Stimulated activated CD4-positive, alpha-beta T cell treated with anti-CD3 and anti-CD28 coated beads, Interleukin-15, amount 100 ng/mL, for 48 hours (primary cell): ENCODE data around the gene UGCG.
"Not testable (repeated sequence)": the region's sequence is repeated elsewhere in the genome, so short reads cannot be mapped to it uniquely, and the experiment has no call there.

Experiments
- DNase-seq, 2 donors: peaks; one replicate each; pipeline ENCODE4 v3.0.0-alpha.2; 2020; ENCODE audit warnings: low read depth in 2 of 2

The UGCG gene

GRCh38 chr9:111953444-111953843, 56.8 kb downstream of the UGCG start:
- DNase-seq, result no peak

DNA sequence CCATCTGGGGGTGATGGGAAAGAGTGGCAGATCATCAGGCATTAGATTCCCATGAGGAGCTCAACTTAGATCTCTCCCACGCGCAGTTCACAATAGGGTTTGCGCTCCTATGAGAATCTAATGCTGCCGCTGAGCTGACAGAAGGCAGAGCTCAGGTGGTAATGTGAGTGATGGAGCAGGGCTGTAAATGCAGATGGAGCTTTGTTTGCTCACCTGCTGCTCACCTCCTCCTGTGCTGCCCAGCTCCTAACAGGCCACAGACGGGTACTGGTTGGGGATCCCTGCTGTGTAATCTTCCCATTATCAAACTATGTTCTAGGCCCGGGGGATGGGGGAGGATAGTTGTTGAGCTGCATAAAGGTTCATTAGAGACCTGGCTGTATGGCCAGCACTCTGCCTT, 58.4 kb downstream of the UGCG start:
- no peak for DNase-seq

DNA sequence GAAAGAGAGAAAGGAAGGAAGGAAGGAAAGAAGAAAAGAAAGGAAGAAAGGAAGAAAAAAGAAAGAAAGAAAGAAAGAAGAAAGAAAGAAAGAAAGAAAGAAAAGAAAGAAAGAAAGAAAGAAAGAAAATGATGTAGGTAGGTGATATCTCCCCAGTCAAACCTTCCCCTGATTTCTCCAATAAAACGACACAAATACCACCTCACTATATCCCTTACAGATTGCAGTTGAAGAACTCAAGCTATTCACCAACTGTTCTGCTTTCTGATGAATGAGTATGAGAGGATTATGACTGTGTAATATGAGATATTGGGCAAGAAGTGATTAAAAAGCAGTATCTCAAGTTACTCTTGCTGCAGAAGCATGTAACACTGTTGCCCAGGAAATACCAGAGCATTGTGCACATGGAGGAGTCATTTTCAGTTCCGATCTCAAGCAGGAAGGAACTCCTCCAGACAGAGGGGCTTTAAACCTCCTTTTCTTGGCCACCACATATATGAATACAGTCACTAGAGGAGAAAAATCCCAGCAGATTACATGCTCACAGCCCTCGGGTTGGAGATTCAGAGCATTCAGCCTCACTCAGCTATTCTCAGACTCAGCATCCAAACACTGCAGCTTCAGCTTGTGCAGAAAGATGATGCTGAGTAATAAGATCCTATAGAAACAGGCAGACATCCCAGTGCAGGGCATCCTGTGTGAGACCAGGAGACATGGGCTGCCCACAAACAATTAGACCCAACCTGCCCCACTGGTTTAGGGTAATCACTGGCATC, 61.4 kb downstream of the UGCG start:
- DNase-seq, result no peak

DNA sequence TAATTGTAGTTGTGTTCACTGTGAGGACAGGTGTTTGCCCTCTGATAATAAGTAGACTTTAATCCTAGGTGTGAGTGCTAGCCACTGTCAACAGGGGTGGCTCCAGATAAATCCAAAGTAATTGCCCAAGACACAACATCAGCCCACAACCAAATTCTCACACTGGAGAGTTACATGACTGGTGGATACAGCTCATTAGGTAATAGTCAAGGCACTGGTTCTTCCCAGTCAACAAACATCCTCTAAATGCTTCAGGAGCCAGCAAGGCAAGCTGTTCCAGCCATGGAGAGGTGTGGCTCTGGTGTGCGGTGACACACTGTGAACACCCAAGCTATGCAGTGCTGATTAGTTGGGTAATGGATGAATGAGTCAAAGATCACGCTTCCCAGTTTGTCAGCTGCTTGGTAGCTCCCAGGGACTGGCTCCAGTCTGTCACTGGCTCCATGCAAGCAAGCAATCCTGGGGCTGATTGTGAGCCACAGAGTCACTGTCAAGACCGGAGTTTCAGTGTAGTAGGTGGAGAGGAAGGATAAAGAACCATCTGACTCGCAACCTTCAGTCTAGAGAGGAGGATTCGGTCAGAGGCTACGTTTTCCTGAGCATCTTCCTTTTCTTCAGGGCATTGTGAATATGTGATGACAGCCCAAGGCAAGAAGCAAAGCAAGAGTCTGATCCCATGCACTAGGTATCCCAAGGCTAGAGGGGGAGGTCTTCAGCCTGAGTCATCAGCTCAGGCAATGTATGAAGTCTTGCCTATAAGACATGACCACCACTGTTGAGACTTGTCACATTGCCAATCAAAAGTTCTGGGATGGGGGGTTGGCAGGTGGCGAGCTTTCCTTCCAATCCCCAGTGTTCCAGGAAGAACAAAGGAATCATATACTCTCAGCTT, 63.1 kb downstream of the UGCG start:
- DNase-seq, result no peak

DNA sequence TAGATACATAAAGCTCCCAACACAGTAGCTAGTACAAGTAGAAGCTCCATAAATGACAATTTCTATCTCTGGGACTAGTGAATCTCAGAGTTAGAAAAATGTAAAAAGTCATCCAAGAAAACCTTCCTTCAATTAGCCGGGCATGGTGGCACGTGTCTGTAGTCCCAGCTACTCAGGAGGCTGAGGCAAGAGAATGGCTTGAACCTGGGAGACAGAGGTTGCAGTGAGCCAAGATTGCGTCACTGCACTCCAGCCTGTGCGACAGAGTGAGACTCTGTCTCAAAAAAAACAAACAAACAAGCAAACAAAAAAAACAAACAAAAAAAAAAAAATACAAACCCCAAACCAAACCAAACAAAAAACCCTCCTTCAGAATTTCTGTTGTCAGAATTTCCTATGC, 63.9 kb downstream of the UGCG start:
- not testable (repeated sequence) for DNase-seq

GRCh38 chr9:111961009-111961408, 64.4 kb downstream of the UGCG start:
- DNase-seq, result no peak

GRCh38 chr9:111961575-111961974, 65.0 kb downstream of the UGCG start:
- no peak for DNase-seq

DNA sequence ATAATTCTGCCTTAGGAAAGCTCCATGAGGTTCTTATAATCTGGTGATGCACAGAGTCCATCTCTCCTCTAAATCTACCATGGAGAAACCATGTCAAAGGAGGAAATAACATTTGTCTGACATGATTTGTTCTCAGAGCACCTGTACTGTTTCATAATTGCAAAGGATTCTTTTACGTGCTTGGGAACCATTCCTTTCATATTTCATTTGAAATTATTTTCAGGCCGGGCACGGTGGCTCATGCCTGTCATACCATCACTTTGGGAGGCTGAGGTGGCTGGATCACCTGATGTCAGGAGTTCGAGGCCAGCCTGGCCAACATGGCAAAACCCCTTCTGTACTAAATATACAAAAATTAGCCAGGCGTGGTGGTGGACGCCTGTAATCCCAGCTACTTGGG, 65.4 kb downstream of the UGCG start:
- no peak for DNase-seq

DNA sequence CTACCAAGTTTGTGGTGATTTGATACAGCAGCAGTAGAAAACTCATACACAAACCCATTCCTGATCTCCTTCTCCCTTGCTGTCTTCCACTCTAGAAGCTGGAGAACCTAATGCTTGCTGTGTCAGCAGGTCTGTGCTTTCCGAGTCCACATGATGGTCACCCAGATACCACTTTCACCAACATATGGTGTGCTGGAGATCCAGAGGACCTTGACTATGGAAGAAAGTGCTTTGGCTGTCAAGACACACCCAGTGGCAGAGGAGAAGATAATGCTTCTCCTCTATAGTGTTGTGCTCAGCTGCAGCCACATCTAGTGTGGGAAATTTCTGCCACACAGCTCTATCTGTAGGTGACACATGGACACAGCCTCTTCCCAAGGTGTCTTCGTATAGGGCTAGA, 67.4 kb downstream of the UGCG start:
- no peak for DNase-seq

- DNase-seq, result no peak
Observed at GRCh38 chr9:111965566-111966019, 69.0 kb downstream of the UGCG start.

- DNase-seq, result no peak
Observed at GRCh38 chr9:111966124-111966723, 69.6 kb downstream of the UGCG start.

DNA sequence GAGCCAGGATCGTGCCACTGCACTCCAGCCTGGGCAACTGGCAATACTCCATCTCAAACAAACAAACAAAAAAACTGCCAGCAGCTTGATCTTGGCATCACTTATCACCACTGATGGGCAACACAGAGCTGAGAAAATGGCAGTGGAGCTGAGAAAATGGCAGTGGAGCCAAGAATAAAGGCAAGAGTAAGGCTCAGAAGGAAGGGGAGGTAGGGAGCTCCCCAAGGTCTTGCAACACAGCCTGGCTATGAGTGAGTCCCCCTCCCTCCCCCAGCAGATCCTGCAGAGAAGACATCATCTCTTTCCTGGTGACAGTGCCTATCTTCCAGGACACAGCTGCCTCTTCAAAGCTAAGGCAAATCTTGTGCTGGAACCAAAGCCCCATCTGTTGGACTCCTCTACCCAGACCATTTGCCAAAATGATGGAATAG, 70.3 kb downstream of the UGCG start:
- DNase-seq, result no peak

DNA sequence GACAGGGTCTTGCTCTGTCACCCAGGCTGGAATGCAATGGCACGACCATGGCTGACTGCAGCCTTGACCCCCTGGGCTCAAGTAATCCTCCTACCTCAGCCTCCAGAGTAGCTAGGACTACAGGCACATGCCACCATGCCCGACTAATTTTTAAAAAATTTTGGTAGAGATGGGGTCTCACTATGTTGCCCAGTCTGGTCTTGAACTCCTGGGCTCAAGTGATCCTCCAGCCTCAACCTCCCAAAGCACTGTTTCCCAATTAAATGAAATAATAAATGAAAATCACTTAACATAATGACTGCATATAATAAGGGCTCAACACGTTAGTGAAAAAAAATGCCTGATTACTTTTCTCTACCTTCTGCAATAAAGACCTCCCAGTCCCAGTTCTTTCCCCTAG, 71.0 kb downstream of the UGCG start:
- DNase-seq, result no peak

GRCh38 chr9:111969061-111969460, 72.4 kb downstream of the UGCG start:
- DNase-seq, result no peak

DNA sequence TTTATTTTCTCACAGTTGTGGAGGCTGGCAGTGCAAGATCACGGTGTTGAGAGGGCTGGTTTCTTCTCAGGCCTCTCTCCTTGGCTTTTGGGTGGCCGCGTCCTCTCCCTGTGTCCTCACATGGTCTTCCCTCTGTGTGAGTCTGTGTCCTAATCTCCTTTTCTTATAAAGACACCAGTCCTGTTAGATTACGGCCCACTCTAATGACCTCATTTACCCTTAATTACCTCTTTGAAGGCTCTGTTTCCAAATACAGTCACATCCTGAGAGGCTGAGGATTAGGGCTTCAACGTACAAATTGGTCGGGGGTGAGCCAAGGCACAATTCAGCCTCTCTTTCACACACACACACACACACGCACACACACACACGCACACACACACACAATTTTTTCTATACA, 73.0 kb downstream of the UGCG start:
- no peak for DNase-seq

DNA sequence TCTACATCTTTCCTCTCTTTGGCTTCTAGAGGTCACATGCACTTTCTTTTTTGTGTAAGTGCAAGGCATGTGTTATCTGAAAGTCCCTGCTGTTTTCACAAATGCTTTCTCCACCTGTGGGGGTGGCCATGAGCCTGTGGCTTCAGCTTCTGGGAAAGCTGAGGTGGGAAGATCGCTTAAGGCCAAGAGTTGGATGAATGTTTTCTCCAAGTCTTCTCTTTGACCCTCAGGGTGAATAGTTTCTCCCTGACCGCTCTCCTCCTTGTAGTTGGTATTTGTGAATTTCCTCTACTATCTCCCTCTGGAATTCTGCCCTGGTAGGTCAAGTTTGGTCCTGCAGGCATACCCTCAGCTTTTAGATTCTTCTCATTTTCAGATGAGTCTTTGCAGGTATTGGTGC, 74.2 kb downstream of the UGCG start:
- no peak for DNase-seq

DNA sequence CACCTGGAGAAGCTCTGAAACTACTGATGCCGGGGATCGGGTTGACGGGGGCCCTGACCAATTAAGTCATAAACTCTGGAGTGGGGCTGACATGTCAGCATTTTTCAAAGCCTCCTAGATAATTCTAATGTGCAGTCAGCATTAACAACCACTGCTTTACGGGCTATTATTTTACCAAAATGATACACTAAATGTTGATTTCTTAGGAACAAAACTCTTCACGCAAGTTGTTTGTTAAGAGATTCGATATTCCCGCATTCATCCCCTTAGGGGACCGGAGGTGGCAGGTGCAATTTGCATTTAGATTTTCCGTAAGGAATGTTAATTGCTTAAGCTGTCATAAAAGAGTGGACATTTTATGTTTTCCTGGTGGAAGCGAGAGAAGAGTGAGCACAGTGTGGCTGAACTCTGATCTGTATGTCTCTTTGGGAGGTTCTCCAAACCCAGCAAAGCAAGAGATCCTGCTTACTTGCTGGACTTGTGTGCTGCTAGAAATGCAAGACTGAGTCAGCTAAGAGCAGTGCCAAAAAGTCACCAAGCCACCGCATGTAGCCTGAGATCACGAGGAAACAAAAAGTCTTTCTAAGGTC, 77.6 kb downstream of the UGCG start:
- DNase-seq, result no peak

DNA sequence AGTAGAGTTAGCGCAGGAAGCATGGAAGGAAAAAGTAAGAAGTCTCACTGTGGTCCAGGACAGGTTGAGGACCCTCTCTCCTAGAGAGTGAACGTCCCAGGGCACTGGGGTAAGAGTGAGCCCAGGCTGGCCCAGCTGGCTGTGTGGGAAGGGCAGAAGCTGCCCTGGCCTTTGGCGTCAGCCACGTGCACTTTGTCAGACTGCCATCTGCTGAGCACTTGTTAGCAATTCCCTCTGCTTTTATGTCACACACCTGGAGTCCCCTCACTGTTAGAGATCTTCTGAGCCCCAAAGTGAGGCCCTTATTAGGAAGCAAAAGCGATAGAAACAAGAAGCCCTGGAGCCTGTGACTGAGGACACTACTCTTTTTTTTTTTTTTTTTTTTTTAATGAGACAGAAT, 79.1 kb downstream of the UGCG start:
- no peak for DNase-seq

DNA sequence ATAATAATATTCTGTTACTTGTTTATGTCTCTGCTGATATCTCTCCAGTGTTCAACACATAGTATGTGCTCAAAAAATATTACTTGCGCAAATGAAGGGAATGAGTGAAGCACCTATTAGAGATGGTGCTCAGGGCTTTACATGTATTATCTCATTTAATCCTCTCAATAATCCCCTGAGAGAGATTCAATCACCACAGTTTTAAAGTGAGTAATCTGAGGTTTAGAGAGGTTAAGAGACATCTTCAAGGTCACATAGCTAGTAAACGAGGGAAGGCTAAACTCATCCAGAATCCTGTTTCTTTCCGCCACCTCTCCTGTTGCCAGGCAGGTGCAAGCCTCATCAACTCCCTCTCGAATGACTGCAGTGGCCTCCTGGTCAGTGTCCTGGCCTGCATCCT, 82.0 kb downstream of the UGCG start:
- no peak for DNase-seq

DNA sequence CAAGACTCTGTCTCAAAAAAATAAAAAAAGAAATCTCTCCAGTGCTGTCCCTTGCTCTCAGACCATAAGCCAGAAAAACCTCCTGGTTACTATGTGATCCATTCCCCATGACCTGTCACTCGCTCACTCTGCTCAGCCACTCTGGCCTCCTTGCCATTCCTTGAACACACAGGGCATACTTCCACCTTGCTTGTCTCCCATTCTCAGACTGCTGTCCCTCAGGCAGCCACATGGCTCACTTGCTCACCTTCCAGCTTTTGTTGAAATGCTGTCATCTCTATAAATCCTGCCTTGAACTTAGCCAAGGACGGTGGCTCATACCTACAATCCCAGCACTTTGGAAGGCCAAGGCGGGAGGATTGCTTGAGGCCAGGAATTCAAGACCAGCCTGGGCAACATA, 82.9 kb downstream of the UGCG start:
- DNase-seq, result no peak

DNA sequence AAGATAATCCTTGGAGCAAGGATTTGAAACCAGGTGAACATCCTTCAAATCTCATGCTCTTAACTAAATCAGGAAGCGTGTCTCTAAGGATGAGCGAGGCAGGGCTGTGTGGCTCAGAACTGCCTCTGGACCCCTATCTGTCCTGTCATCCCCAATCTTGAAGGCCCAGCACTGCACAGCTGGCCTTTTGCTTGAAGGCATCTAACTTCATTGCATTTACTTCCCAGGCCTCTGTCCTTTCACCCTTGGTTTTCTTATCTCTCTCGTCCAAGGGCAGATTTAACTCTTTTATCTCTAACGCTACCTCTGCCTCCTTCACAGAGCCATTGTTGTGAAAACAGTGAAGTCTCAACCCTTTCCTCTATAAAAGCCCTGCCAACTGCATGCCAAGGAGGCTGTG, 83.8 kb downstream of the UGCG start:
- no peak for DNase-seq

- no peak for DNase-seq
Observed at GRCh38 chr9:111983484-111983908, 86.9 kb downstream of the UGCG start.
